Activated CD8-positive, alpha-beta memory T cell treated with anti-CD3 and anti-CD28 coated beads for 36 hours (primary cell): ENCODE data around the gene MDN1. TPM values are rescaled to one million over a fixed set of nuclear protein-coding genes. Genes with fewer than 3 reads are reported as not detected.
"Not testable (repeated sequence)": the region's sequence is repeated elsewhere in the genome, so short reads cannot be mapped to it uniquely, and the experiment has no call there.

Source experiments
- CTCF ChIA-PET: fragments of 350-600 bp; sonication (Branson Sonifier 250); formaldehyde crosslinking; loops from one replicate; lab custom pipeline; 2021; ENCODE audit warnings: antibody characterized with exemption; lab: Charles Lee
- POLR2A ChIA-PET: fragments of 350-600 bp; sonication (Branson Sonifier 250); formaldehyde crosslinking; loops from one replicate; lab custom pipeline; 2021; ENCODE audit warnings: antibody characterized with exemption; lab: Charles Lee
- total RNA-seq, 2 experiments: library from RNA; stranded (reverse); gene quantifications; one replicate each; pipeline ENCODE4 v1.2.3, GENCODE V29; 2021

The MDN1 gene
- total RNA-seq, 2 experiments from 2014 or later: 66.7 to 69.8 TPM

GRCh38 chr6:89828988-89829471, 9.4 kb upstream of the MDN1 start:
- ChIA-PET CTCF (interaction anchor here (0.7 to 1.5 kb wide), 2 partner anchors 9 to 290 kb away, joined by 3 to 15 read pairs; partner anchors contain the start of gene MDN1), POLR2A (interaction anchor here (0.5 to 2.9 kb wide), 4 partner anchors 9 to 190 kb away, joined by 3 to 34 read pairs (median 4); partner anchors contain the start of genes LYRM2 and MDN1)

- ChIA-PET CTCF (interaction anchor here (1.5 kb wide), 1 partner anchor 9 kb away, joined by 15 read pairs; the partner anchor contains the start of gene MDN1), POLR2A (interaction anchor here (0.6 to 2.9 kb wide), 2 partner anchors 9 to 10 kb away, joined by 3 to 34 read pairs; partner anchors contain the start of gene MDN1)
These were observed 8.9 kb upstream of the MDN1 start for GRCh38 chr6:89828475-89828987.

GRCh38 chr6:89826029-89826528, 6.5 kb upstream of the MDN1 start:
- POLR2A ChIA-PET: no interaction called here
- CTCF ChIA-PET: interaction anchor here (0.6 kb wide), 1 partner anchor 94 kb away, joined by 3 read pairs; no protein-coding TSS in a partner anchor

GRCh38 chr6:89818977-89819335, 638 bp downstream of the MDN1 start:
- ChIA-PET CTCF (interaction anchor here (0.9 to 1.8 kb wide), 2 partner anchors 10 to 17 kb away, joined by 3 to 15 read pairs; partner anchors contain the start of gene CASP8AP2), POLR2A (interaction anchor here (1.6 to 2.3 kb wide), 3 partner anchors 10 to 180 kb away, joined by 4 to 34 read pairs (median 8); partner anchors contain the start of genes CASP8AP2 and LYRM2)

GRCh38 chr6:89817481-89817880, 2.1 kb downstream of the MDN1 start:
- ChIA-PET CTCF (interaction anchor here (0.5 kb wide), 1 partner anchor 52 kb away, joined by 3 read pairs; no protein-coding TSS in a partner anchor), POLR2A (no interaction called here)

GRCh38 chr6:89813422-89813821, 6.2 kb downstream of the MDN1 start:
- POLR2A ChIA-PET: not testable (repeated sequence)
- CTCF ChIA-PET: interaction anchor here (0.6 kb wide), 1 partner anchor 865 kb away, joined by 3 read pairs; no protein-coding TSS in a partner anchor

- CTCF ChIA-PET: interaction anchor here (0.6 to 2.7 kb wide), 3 partner anchors 14 to 81 kb away, joined by 5 to 6 read pairs (median 5); no protein-coding TSS in a partner anchor
- POLR2A ChIA-PET: no interaction called here
These were observed 12.0 kb downstream of the MDN1 start for GRCh38 chr6:89807581-89807980.

GRCh38 chr6:89805814-89806371, 13.7 kb downstream of the MDN1 start:
- POLR2A ChIA-PET: no interaction called here
- CTCF ChIA-PET: no interaction called here

GRCh38 chr6:89803271-89803670, 16.3 kb downstream of the MDN1 start:
- ChIA-PET CTCF (interaction anchor here (1.4 kb wide), 1 partner anchor 11 kb away, joined by 3 read pairs; no protein-coding TSS in a partner anchor), POLR2A (no interaction called here)

GRCh38 chr6:89799756-89800155, 19.8 kb downstream of the MDN1 start:
- ChIA-PET POLR2A (no interaction called here), CTCF (interaction anchor here (0.6 kb wide), 1 partner anchor 123 kb away, joined by 3 read pairs; no protein-coding TSS in a partner anchor)

- ChIA-PET CTCF (interaction anchor here (0.6 kb wide), 1 partner anchor 122 kb away, joined by 3 read pairs; no protein-coding TSS in a partner anchor), POLR2A (no interaction called here)
These were observed 20.5 kb downstream of the MDN1 start for GRCh38 chr6:89799096-89799495.

- ChIA-PET POLR2A (no interaction called here), CTCF (no interaction called here)
These were observed 22.3 kb downstream of the MDN1 start for GRCh38 chr6:89797317-89797716.

GRCh38 chr6:89794324-89794723, 25.3 kb downstream of the MDN1 start:
- CTCF ChIA-PET: interaction anchor here (2.3 kb wide), 1 partner anchor 14 kb away, joined by 6 read pairs; no protein-coding TSS in a partner anchor
- POLR2A ChIA-PET: no interaction called here

GRCh38 chr6:89793586-89793985, 26.0 kb downstream of the MDN1 start:
- POLR2A ChIA-PET: interaction anchor here (1.5 kb wide), 1 partner anchor 26 kb away, joined by 8 read pairs; the partner anchor contains the start of gene MDN1
- CTCF ChIA-PET: interaction anchor here (1.2 to 2.3 kb wide), 2 partner anchors 14 to 114 kb away, joined by 3 to 6 read pairs; no protein-coding TSS in a partner anchor

GRCh38 chr6:89792881-89793280, 26.7 kb downstream of the MDN1 start:
- ChIA-PET CTCF (interaction anchor here (1.0 to 2.3 kb wide), 3 partner anchors 10 to 113 kb away, joined by 3 to 6 read pairs (median 3); no protein-coding TSS in a partner anchor), POLR2A (interaction anchor here (1.5 kb wide), 1 partner anchor 27 kb away, joined by 8 read pairs; the partner anchor contains the start of gene MDN1)

GRCh38 chr6:89790403-89790802, 29.2 kb downstream of the MDN1 start:
- ChIA-PET CTCF (no interaction called here), POLR2A (interaction anchor here (0.6 kb wide), 1 partner anchor 39 kb away, joined by 3 read pairs; no protein-coding TSS in a partner anchor)

GRCh38 chr6:89789980-89790379, 29.6 kb downstream of the MDN1 start:
- ChIA-PET POLR2A (no interaction called here), CTCF (no interaction called here)

- ChIA-PET CTCF (no interaction called here), POLR2A (no interaction called here)
These were observed 31.8 kb downstream of the MDN1 start for GRCh38 chr6:89787660-89788328.

GRCh38 chr6:89786970-89787369, 32.6 kb downstream of the MDN1 start:
- POLR2A ChIA-PET: no interaction called here
- CTCF ChIA-PET: no interaction called here
